Type B pancreatic cell (in vitro differentiated cells): ENCODE measurements around the gene KCNK15. TPM values are rescaled to one million over a fixed set of nuclear protein-coding genes. Genes with fewer than 3 reads are reported as not detected.
"Not testable (repeated sequence)": the region's sequence is repeated elsewhere in the genome, so short reads cannot be mapped to it uniquely, and the experiment has no call there.

ENCODE experiments used
- DNase-seq: peaks from one replicate; pipeline ENCODE4 v3.0.0; 2021; ENCODE audit warnings: mixed read lengths; ENCODE audit not compliant: unreplicated experiment; ENCODE audit errors: extremely low spot score
- H3K27ac Mint-ChIP-seq: 2 replicates; pipeline ENCODE4 v1.8.0; 2021; ENCODE audit warnings: mild to moderate bottlenecking, mixed read lengths
- H3K27me3 Mint-ChIP-seq: 2 replicates; pipeline ENCODE4 v1.8.0; 2021; ENCODE audit warnings: mixed read lengths
- H3K36me3 Mint-ChIP-seq: 2 replicates; pipeline ENCODE4 v1.8.0; 2021; ENCODE audit warnings: mixed read lengths
- H3K4me1 Mint-ChIP-seq: one replicate; pipeline ENCODE4 v1.8.0; 2021; ENCODE audit warnings: mixed read lengths; ENCODE audit not compliant: unreplicated experiment
- H3K4me3 Mint-ChIP-seq: 2 replicates; pipeline ENCODE4 v1.8.0; 2021; ENCODE audit warnings: mild to moderate bottlenecking, mixed read lengths
- H3K9me3 Mint-ChIP-seq: 2 replicates; pipeline ENCODE4 v1.8.0; 2021; ENCODE audit warnings: mixed read lengths
- CTCF ChIP-seq: fragments of 200-600 bp; sonication (generic); conservative IDR thresholded peaks from 2 replicates; pipeline ENCODE4 v1.5.0; 2021; ENCODE audit warnings: antibody characterized with exemption, mild to moderate bottlenecking
- long read RNA-seq: library from polyadenylated mRNA; unstranded; transcript quantifications from one replicate; pipeline ENCODE4 v2.0.0, GENCODE V29; 2020
- total RNA-seq: library from RNA; stranded (reverse); gene quantifications from 2 replicates; pipeline ENCODE4 v1.2.1, GENCODE V29; 2021; ENCODE audit warnings: low replicate concordance

Gene KCNK15
- 0.31 and 0.36 TPM in 2 replicates for total RNA-seq
- long read RNA-seq: 0 reads

GRCh38 chr20:44745598-44746366, at the start of gene KCNK15:
Gene KCNK15 (plus strand): TSS chr20:44745865. CDS start chr20:44745911, 46 bp downstream.
- Mint-ChIP-seq H3K4me3 (peak within 1 kb of the TSS; percentile 78), H3K4me1 (peaks cover 14% of the 10 kb centered on the region), H3K27me3 (peaks cover 68% of the 10 kb centered on the region), H3K36me3 (no peaks in the 10 kb centered on the region), H3K27ac (no peak within 1 kb of the TSS), H3K9me3 (no peaks in the 10 kb centered on the region)
- TF ChIP-seq CTCF: no peak
- no peak for DNase-seq

- Mint-ChIP-seq H3K9me3 (peaks cover 4% of the 10 kb centered on the region), H3K4me3 (no peak overlapping the region), H3K36me3 (no peaks in the 10 kb centered on the region), H3K27ac (no peak overlapping the region), H3K4me1 (peaks cover 4% of the 10 kb centered on the region), H3K27me3 (no peaks in the 10 kb centered on the region)
- no peak for TF ChIP-seq CTCF
- DNase-seq: no peak
Measured at GRCh38 chr20:44696315-44696714, 49.4 kb upstream of the KCNK15 start.

GRCh38 chr20:44697041-44697440, 48.6 kb upstream of the KCNK15 start:
- H3K4me1 Mint-ChIP-seq, H3K36me3 Mint-ChIP-seq, H3K27ac Mint-ChIP-seq, H3K27me3 Mint-ChIP-seq, H3K4me3 Mint-ChIP-seq, DNase-seq, H3K9me3 Mint-ChIP-seq: not testable (repeated sequence)

GRCh38 chr20:44698351-44698750, 47.3 kb upstream of the KCNK15 start:
- no peak for DNase-seq
- Mint-ChIP-seq H3K4me3 (no peak overlapping the region), H3K9me3 (no peaks in the 10 kb centered on the region), H3K27me3 (no peaks in the 10 kb centered on the region), H3K36me3 (no peaks in the 10 kb centered on the region), H3K4me1 (peaks cover 9% of the 10 kb centered on the region), H3K27ac (no peak overlapping the region)
- TF ChIP-seq CTCF: no peak

- no peak overlapping the region for H3K4me3 Mint-ChIP-seq
- peaks cover 9% of the 10 kb centered on the region for H3K4me1 Mint-ChIP-seq
- no peaks in the 10 kb centered on the region for H3K27me3 Mint-ChIP-seq
- no peak overlapping the region for H3K27ac Mint-ChIP-seq
- H3K9me3 Mint-ChIP-seq: no peaks in the 10 kb centered on the region
- TF ChIP-seq CTCF: no peak
- H3K36me3 Mint-ChIP-seq: no peaks in the 10 kb centered on the region
- DNase-seq: no peak
Measured at GRCh38 chr20:44700306-44700705, 45.4 kb upstream of the KCNK15 start.

- Mint-ChIP-seq H3K4me1 (peaks cover 11% of the 10 kb centered on the region), H3K36me3 (no peaks in the 10 kb centered on the region), H3K4me3 (no peak overlapping the region), H3K9me3 (no peaks in the 10 kb centered on the region), H3K27ac (no peak overlapping the region), H3K27me3 (no peaks in the 10 kb centered on the region)
- TF ChIP-seq CTCF: no peak
- no peak for DNase-seq
Measured at GRCh38 chr20:44701118-44701857, 44.4 kb upstream of the KCNK15 start.
